Peyer's patch (tissue), 4 donors: Measurements from ENCODE around the gene CISH. TPM values are rescaled to one million over a fixed set of nuclear protein-coding genes. Genes with fewer than 3 reads are reported as not detected.

ENCODE experiments used
- DNase-seq, 3 donors: peaks; one replicate each; pipeline ENCODE4 v3.0.0-alpha.2; 2017 to 2019
- H3K27ac ChIP-seq, 4 donors: fragments of 200-600 bp; sonication (generic); one replicate each; pipeline ENCODE4 v1.5.1; 2016 to 2019
- H3K27me3 ChIP-seq, 2 donors: fragments of 200-600 bp; sonication (generic); one replicate each; pipeline ENCODE4 v1.5.1; 2019
- H3K36me3 ChIP-seq, 3 donors: fragments of 200-600 bp; sonication (generic); one replicate each; pipeline ENCODE4 v1.5.1; 2016 to 2019
- H3K4me1 ChIP-seq, 4 donors: fragments of 200-600 bp; sonication (generic); one replicate each; pipeline ENCODE4 v1.5.1; 2016 to 2019
- H3K4me3 ChIP-seq, 4 donors: fragments of 200-600 bp; sonication (generic); 1 replicate in 3 of 4; 2 replicates in 1 of 4; pipeline ENCODE4 v1.5.1; 2016 to 2019; ENCODE audit warnings: mild to moderate bottlenecking in 1 of 4
- H3K9me3 ChIP-seq, 4 donors: fragments of 200-600 bp; sonication (generic); one replicate each; pipeline ENCODE4 v1.5.1; 2016 to 2019; ENCODE audit warnings: mild to moderate bottlenecking in 1 of 4
- POLR2A ChIP-seq, 2 donors: fragments of 450-650 bp; IDR thresholded peaks; one replicate each; pipeline ENCODE4 v1.5.1; 2017; ENCODE audit warnings: antibody characterized with exemption in 2 of 2, mild to moderate bottlenecking in 2 of 2, moderate library complexity in 2 of 2
- total RNA-seq, 4 donors: library from RNA; depleted of rRNA; stranded (reverse); fragments of >200 nt; gene quantifications; one replicate each; pipeline ENCODE4 v1.1.0, GENCODE V29; 2016
- TF ChIP-seq, protein P1 (sequence below), 6 experiments: fragments of 450-650 bp in 4 of 6; fragments of 200-600 bp in 2 of 6; sonication (generic) in 1 of 6; IDR thresholded peaks; one replicate each; pipeline ENCODE4 v1.5.1; 2017 to 2019; ENCODE audit warnings: antibody characterized with exemption in 6 of 6, mild to moderate bottlenecking in 3 of 6, moderate library complexity in 1 of 6

CISH gene
- total RNA-seq, 4 donors from 2014 or later, result 9.7 to 13.5 (median 10.9) TPM

DNA sequence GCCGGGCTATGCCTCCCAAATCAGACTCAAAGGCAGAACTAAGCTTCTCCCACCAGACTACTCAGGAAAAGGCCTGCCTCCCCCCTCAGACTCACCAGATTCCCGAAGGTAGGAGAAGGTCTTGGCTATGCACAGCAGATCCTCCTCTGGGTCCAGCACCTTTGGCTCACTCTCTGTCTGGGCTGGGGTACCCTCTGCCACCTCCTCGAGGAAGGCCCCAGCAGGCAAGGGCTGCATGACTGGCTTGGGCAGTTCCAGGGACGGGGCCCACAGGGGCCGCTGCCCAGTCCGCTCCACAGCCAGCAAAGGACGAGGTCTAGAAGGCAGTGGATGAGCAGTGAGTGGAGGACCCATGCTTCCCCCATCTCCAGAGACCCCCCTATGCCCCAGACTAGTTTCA is 3.3 kb downstream of the CISH start:
- no peaks in the 10 kb centered on the region for H3K27me3 ChIP-seq
- H3K4me1 ChIP-seq, result peaks cover 0 to 65% (median 15%) of the 10 kb centered on the region in 4 donors
- peak overlapping the region; percentile 11 to 81 (median 58) for H3K27ac ChIP-seq
- no peak for TF ChIP-seq POLR2A (IDR thresholded peaks at IDR 0.05)
- TF ChIP-seq, protein P1, sequence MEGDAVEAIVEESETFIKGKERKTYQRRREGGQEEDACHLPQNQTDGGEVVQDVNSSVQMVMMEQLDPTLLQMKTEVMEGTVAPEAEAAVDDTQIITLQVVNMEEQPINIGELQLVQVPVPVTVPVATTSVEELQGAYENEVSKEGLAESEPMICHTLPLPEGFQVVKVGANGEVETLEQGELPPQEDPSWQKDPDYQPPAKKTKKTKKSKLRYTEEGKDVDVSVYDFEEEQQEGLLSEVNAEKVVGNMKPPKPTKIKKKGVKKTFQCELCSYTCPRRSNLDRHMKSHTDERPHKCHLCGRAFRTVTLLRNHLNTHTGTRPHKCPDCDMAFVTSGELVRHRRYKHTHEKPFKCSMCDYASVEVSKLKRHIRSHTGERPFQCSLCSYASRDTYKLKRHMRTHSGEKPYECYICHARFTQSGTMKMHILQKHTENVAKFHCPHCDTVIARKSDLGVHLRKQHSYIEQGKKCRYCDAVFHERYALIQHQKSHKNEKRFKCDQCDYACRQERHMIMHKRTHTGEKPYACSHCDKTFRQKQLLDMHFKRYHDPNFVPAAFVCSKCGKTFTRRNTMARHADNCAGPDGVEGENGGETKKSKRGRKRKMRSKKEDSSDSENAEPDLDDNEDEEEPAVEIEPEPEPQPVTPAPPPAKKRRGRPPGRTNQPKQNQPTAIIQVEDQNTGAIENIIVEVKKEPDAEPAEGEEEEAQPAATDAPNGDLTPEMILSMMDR (IDR thresholded peaks at IDR 0.05), result no peak
- no peak for DNase-seq
- peak overlapping the region in 1 of 4 donors; percentile 87 for H3K4me3 ChIP-seq
- no peaks in the 10 kb centered on the region for H3K9me3 ChIP-seq
- H3K36me3 ChIP-seq, result peaks cover 0 to 34% (median 0%) of the 10 kb centered on the region in 3 donors

DNA sequence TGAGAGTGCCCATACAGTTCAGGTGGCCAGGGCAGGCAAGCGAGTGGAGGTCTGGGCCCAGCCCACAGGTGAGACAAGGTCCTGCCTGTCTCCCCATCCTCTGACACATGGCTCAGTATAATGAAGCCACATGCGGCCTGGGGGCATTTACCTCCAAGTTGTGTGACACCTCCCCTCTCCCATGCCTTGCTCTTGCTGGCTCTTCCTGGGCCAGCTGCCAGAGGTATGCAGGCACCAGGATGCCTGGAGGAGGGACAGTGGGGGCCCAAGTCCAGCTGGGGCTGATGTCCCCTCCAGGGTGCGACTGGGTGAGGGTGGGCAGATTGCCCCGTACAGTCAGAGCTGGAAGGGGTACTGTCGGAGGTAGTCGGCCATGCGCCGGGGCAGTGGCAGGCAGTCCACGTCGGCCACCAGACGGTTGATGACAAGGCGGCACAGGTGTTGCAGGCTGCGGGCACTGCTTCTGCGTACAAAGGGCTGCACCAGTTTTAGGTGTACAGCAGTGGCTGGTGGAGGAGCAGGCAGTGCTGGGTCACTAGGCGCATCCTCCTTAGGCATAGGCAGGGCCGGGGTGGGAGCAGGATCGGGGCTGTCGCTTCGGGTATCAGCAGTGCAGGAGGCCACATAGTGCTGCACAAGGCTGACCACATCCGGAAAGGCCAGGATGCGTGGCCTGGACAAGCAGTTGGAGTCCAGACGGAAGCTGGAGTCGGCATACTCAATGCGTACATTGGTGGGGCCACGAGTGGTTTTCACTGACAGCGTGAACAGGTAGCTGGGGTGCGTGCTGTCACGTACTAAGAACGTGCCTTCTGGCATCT is 4.1 kb downstream of the CISH start:
- peaks cover 0 to 34% (median 0%) of the 10 kb centered on the region in 3 donors for H3K36me3 ChIP-seq
- H3K4me1 ChIP-seq, result peaks cover 6 to 65% (median 18%) of the 10 kb centered on the region in 4 donors
- TF ChIP-seq, protein P1 (IDR thresholded peaks at IDR 0.05), result no peak
- TF ChIP-seq POLR2A (IDR thresholded peaks at IDR 0.05), result no peak
- no peaks in the 10 kb centered on the region for H3K27me3 ChIP-seq
- DNase-seq, result no peak
- peak overlapping the region; percentile 24 to 65 (median 48) for H3K27ac ChIP-seq
- no peaks in the 10 kb centered on the region for H3K9me3 ChIP-seq
- H3K4me3 ChIP-seq, result peak overlapping the region in 3 of 4 donors; percentile 1 to 87 (median 12)

DNA sequence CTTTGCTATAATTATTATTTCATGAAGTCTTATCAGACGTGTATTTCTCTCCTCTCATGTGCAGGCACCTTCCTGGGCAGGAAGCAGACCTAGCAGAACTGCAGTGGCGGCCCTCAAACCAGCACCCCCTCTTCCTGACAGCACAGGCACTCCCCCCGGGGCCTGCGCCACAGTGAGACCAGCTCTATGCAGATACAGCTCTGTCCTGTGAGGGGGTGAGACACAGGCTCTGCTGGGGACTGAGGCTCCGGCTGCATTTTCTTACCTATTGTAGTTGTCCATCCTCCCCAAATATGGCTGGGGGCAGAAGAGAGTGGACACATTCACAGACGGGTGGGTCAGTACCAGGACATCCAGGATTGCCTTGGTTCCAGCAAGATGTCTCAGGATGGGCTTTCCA is 5.0 kb downstream of the CISH start:
- H3K36me3 ChIP-seq, result peaks cover 0 to 34% (median 0%) of the 10 kb centered on the region in 3 donors
- H3K27ac ChIP-seq, result peak overlapping the region; percentile 24 to 65 (median 38)
- no peaks in the 10 kb centered on the region for H3K9me3 ChIP-seq
- peak overlapping the region in 1 of 4 donors; percentile 87 for H3K4me3 ChIP-seq
- peak in 1 of 3 donors; percentile 43 for DNase-seq
- TF ChIP-seq, protein P1 (IDR thresholded peaks at IDR 0.05), result no peak
- no peak for TF ChIP-seq POLR2A (IDR thresholded peaks at IDR 0.05)
- peaks cover 10 to 72% (median 22%) of the 10 kb centered on the region in 4 donors for H3K4me1 ChIP-seq
- no peaks in the 10 kb centered on the region for H3K27me3 ChIP-seq

DNA sequence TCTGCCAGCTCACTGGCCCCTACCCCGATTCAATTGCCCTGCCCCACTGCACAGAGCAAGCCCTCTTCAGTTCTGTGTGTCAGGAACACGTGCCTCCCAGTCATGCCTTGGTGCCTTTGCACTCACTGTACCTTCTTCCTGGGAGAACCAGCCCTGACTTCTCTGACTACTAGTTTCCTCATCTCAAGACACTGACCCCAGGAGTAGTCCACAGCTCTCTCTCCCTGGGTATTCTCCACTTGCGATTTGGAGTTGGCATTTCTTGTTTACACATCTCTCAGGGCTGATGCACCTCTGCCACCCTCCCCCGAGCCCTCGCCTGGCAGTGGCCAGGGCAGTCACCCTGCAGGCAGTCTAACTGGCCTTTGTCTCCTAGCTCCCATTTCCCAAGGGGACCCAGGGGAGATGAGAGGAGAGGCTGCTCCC is 5.7 kb downstream of the CISH start:
- H3K27ac ChIP-seq, result peak overlapping the region in 2 of 4 donors; percentile 46 to 65
- H3K4me3 ChIP-seq, result peak overlapping the region in 1 of 4 donors; percentile 87
- no peak for DNase-seq
- H3K4me1 ChIP-seq, result peaks cover 14 to 74% (median 26%) of the 10 kb centered on the region in 4 donors
- peaks cover 0 to 34% (median 0%) of the 10 kb centered on the region in 3 donors for H3K36me3 ChIP-seq
- H3K27me3 ChIP-seq, result no peaks in the 10 kb centered on the region
- H3K9me3 ChIP-seq, result no peaks in the 10 kb centered on the region
- TF ChIP-seq POLR2A (IDR thresholded peaks at IDR 0.05), result no peak
- TF ChIP-seq, protein P1 (IDR thresholded peaks at IDR 0.05), result no peak

DNA sequence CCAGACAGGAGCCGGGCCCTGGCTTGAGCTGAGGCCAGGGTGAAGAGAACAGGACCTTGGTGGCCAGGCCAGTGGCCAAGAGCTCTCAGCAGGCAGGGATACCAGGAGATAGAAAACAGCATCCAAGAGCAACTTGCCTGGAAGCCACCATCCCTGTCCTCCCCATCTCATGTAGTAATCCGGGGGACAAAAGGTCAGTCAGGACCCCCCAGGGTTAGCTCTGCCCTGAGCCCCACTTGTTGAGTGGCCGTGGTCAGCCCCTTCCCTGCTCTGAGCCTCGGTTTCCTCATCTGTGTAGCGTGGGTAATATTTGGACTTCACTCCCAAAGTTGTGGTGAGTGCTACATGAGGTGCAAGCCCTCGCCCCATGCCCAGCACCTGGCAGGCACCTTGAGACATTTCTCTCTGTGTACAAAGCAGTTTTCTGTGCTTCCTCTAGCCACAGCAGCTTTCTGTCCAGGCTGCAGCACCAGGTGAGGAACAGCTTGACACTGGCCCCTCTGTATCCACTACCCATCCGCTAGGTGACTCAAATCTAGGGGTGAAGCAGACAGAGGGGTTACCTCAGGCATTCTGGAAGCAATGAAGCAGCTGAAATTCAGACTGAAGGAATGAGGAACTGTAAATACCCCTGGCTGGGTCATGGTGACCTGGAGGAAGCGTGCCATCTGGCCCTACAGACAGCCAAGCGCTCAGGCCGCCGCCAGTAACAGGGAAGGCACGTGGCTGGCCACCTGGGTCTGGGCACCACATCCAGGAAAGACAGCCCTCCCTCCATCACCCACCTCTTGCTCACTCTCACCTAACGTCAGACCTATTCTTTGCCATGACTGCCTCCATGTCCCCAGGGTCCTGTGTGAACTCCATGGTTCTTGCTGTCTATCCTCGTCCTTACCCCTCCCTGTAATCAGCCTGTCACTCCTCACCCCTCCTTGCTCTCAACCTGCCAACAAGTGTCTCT is 6.7 kb downstream of the CISH start:
- TF ChIP-seq, protein P1 (IDR thresholded peaks at IDR 0.05), result no peak
- no peak for TF ChIP-seq POLR2A (IDR thresholded peaks at IDR 0.05)
- H3K9me3 ChIP-seq, result no peaks in the 10 kb centered on the region
- DNase-seq, result peak in 1 of 3 donors; percentile 54
- H3K4me1 ChIP-seq, result peaks cover 19 to 74% (median 29%) of the 10 kb centered on the region in 4 donors
- peaks cover 0 to 34% (median 0%) of the 10 kb centered on the region in 3 donors for H3K36me3 ChIP-seq
- peak overlapping the region in 2 of 4 donors; percentile 46 to 65 for H3K27ac ChIP-seq
- no peak overlapping the region for H3K4me3 ChIP-seq
- no peaks in the 10 kb centered on the region for H3K27me3 ChIP-seq
